AG09309 (cell line): ENCODE measurements around the gene DACT2.

Experiments
- DNase-seq: peaks from one replicate; pipeline ENCODE4 v3.0.0-alpha.2; 2010; ENCODE audit warnings: low read depth
- H3K4me3 ChIP-seq: 2 replicates; pipeline ENCODE4 v1.5.1; 2011; ENCODE audit warnings: mild to moderate bottlenecking, low read depth, low read length, moderate library complexity; ENCODE audit not compliant: control insufficient read depth
- TF ChIP-seq, protein P1 (sequence below): IDR thresholded peaks from 2 replicates; pipeline ENCODE4 v1.5.1; 2011; ENCODE audit warnings: mild to moderate bottlenecking, low read depth, low read length, inconsistent platforms; ENCODE audit not compliant: insufficient read depth, control insufficient read depth; ENCODE audit errors: missing control alignments

DACT2 gene, protein sequence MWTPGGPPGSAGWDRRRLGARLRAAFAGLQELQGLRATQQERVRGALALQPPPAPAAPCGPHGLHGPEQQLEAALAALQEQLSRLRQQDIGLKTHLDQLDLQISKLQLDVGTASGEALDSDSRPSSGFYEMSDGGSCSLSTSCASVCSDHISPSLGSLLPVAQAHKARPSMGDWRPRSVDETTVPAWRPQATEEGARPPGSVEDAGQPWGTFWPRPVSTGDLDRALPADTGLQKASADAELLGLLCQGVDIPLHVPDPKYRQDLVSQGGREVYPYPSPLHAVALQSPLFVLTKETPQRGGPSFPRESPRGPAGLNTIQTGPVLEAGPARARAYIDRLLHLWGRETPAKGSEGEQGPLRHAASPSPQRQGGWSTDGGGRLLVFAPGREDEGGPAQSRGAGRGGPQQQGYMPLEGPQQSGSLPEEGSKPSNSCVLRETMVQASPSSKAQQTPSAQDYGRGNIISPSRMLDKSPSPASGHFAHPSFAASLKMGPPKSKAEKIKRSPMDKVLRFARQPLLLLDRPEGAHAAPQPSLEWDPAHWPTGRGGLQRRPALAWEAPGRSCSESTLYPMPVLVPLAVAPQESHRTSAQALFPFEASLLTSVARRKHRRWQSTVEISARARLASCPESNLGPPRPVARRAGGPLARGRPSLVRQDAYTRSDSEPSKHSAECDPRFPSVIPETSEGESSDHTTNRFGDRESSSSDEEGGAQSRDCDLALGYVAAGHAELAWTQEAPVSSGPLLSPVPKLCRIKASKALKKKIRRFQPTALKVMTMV

DNA sequence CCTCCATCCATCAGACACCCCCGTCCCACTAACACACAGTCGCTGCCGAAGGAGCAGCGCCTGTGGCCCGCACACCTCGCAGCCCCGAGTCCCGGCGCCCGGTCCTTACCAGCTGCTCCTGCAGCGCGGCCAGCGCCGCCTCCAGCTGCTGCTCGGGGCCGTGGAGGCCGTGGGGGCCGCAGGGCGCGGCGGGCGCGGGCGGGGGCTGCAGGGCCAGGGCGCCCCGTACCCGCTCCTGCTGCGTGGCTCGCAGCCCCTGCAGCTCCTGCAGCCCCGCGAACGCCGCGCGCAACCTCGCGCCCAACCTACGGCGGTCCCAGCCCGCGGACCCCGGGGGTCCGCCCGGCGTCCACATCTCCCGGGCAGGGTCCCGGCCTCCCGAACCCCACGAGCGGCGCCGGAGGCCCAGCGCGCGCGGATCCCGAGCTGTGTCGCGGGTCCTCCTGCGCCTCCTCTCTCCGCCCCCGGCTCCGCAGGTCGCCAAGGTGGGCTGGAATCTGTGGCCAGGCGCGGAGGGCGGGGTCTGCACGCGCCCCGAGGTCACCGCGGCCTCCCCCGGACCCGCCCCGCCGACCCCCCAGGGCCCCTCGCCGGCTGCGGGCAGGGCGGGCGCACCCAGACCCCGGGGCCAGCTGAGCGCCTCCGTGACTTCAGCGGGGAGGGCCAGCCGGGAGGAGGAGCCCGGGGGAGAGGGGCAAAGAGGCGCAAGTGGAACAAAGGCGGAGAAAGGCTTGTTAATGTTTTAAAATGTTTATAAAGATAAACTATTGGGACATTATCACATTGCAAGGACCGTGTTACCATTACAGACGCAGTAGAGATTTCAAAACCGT, at the start of gene DACT2:
Gene DACT2, minus strand, starts transcription at position 499 of the 833 bp plus-strand sequence. Its CDS starts 144 bp downstream, at position 355.
- no peak for DNase-seq
- H3K4me3 ChIP-seq, result no peak within 1 kb of the TSS
- TF ChIP-seq, protein P1, sequence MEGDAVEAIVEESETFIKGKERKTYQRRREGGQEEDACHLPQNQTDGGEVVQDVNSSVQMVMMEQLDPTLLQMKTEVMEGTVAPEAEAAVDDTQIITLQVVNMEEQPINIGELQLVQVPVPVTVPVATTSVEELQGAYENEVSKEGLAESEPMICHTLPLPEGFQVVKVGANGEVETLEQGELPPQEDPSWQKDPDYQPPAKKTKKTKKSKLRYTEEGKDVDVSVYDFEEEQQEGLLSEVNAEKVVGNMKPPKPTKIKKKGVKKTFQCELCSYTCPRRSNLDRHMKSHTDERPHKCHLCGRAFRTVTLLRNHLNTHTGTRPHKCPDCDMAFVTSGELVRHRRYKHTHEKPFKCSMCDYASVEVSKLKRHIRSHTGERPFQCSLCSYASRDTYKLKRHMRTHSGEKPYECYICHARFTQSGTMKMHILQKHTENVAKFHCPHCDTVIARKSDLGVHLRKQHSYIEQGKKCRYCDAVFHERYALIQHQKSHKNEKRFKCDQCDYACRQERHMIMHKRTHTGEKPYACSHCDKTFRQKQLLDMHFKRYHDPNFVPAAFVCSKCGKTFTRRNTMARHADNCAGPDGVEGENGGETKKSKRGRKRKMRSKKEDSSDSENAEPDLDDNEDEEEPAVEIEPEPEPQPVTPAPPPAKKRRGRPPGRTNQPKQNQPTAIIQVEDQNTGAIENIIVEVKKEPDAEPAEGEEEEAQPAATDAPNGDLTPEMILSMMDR, result no peak

DNA sequence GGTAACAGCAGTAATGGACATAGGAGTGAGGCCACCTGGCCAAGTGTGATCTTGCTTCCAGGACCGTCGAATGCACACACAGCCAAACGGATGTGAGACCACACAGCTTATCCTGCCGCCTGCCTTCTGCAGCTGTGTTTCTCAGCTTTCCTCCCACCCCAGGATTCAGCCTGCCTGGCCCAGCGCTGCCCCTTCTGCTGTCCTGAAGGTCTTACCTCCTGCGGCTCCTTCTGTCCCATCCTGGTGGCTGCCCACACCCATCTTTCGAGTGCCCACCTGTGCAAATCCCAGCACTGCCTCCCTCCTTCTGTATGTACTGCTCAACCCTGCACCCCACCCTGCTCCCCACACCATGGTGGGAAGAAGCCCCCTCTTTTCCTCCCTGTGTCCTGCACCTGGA, 49.4 kb upstream of the DACT2 start:
- TF ChIP-seq, protein P1, result no peak
- H3K4me3 ChIP-seq, result no peak overlapping the region
- no peak for DNase-seq

DNA sequence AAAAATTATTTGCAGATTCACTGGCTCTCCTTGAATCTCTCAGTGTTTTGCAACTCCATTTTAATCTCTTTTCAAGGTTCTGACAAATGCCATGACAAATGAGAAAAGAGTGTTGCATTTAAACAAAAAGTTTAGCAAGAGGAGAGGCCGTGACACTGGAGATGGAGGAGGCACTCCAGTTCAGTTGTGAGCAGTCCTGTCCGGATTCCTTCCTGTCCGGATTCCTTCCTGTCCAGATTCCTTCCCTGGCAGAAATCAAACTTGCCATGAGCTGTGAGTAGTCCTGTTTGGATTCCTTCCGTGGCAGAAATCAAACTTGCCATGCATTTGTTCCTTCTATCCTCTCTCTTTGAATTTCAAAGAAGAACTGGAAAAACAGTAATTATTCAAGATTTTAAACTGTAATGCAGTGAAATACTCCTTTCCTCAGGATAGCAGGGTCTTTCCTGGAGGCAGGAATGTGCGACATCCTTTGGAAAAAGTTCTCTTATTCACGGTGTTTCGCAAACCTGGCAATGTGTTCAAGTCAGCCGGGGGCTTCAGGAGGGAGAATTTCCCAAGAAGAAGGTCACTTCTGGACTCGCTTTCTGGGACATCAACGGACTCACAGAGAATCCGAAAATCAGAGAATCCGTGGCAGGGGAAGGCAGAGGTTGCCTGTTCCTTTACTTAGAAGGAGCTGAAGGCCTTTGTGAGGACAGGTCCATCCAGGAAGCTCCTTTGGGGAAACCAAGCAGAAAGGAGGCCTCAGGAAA, 48.7 kb upstream of the DACT2 start:
- H3K4me3 ChIP-seq, result no peak overlapping the region
- no peak for DNase-seq
- TF ChIP-seq, protein P1, result no peak

DNA sequence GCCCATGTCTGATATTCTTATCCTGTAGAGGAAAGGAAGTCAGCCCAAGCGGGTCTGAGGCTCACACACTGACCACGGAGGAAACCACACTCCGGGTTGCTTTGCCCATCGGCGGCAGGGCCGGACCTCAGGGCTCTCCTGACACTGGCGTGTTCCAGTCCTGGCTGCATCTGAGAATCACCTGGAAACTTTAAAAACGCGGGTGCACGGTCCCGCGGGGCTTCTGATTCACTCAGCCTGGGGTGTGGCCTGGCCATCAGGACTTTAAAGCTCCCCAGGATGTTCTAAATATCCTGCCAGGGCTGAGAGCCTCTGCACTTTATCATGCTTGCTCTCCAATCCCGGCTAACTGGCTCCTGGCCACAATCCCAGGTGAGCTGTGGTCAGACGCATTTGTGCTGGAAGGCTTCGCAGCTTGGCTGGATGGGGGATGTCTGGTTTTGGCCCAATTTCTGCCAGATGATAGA, 47.7 kb upstream of the DACT2 start:
- TF ChIP-seq, protein P1, result no peak
- no peak for DNase-seq
- H3K4me3 ChIP-seq, result no peak overlapping the region

DNA sequence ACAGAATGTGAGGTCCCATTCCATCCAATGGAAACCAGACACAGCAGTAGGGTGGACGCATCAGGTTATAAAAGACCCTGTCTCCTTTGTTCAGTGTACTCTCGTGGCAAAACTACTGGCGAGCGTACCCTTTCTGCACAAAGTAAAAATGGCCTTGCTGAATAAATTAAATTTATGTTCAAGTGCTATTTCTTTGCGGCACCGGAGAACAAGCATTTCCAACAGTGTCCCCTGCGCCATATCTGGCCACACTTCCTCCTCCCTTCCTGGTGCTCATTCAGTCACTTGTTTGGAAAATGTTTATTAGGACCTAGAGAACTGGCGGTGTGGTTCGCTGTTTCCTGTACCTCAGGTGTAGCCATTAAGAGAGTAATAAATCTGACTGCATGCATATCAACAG, 46.9 kb upstream of the DACT2 start:
- no peak for DNase-seq
- H3K4me3 ChIP-seq, result no peak overlapping the region
- TF ChIP-seq, protein P1, result no peak
